Natural killer cell (primary cell): ENCODE results near the gene ZFYVE27. TPM values are rescaled to one million over a fixed set of nuclear protein-coding genes. Genes with fewer than 3 reads are reported as not detected.

Experiments used
- total RNA-seq, 4 donors: library from RNA; stranded (reverse); fragments of 120-200 nt in 1 of 4; gene quantifications; one replicate each; pipeline versions ENCODE4 v1.2.3 to v1.2.4, GENCODE V29; 2013 to 2022

ZFYVE27 gene
- total RNA-seq, 3 donors from 2014 or later (not counting 1 experiment from before 2014, with no cell fraction given) = 63.0 to 82.8 (median 76.4) TPM

Other genes with a start within 250 kb of the ZFYVE27 start
- 10 to 100 TPM; 53.8 to 68.4 (median 61.7) TPM for gene MMS19, start 238.7 kb upstream of the ZFYVE27 start, total RNA-seq
- 1 to 10 TPM in 1 of 3 donors, under 1 TPM in 2; 0.70 to 1.1 (median 0.75) TPM for gene UBTD1, start 238.2 kb upstream of the ZFYVE27 start, total RNA-seq
- gene ANKRD2, start 164.3 kb upstream of the ZFYVE27 start, total RNA-seq = not detected
- not detected for gene HOGA1, start 152.7 kb upstream of the ZFYVE27 start, total RNA-seq
- gene C10orf62, start 147.4 kb upstream of the ZFYVE27 start, total RNA-seq = under 1 TPM in 1 of 3 donors, not detected in 2; 0.32 TPM
- gene MORN4, start 103.6 kb upstream of the ZFYVE27 start, total RNA-seq = 1 to 10 TPM in 2 of 3 donors, under 1 TPM in 1; 0.14 to 2.0 (median 1.6) TPM
- 10 to 100 TPM; 41.3 to 66.1 (median 60.0) TPM for gene PI4K2A, start 96.5 kb upstream of the ZFYVE27 start, total RNA-seq
- 1 to 10 TPM; 6.1 to 8.4 (median 6.8) TPM for gene AVPI1, start 49.9 kb upstream of the ZFYVE27 start, total RNA-seq
- under 1 TPM; 0.40 to 0.84 (median 0.40) TPM for gene MARVELD1, start 23.4 kb upstream of the ZFYVE27 start, total RNA-seq
- gene SFRP5, start 34.9 kb downstream of the ZFYVE27 start, total RNA-seq = not detected
- 1 to 10 TPM; 4.1 to 4.6 (median 4.1) TPM for gene GOLGA7B, start 112.7 kb downstream of the ZFYVE27 start, total RNA-seq